ENCODE data around the gene PDGFD. TPM values are rescaled to one million over a fixed set of nuclear protein-coding genes. Genes with fewer than 3 reads are reported as not detected.

PDGFD gene
- total RNA-seq, 2 donors from 2014 or later = 2.4 to 6.4 TPM

DNA sequence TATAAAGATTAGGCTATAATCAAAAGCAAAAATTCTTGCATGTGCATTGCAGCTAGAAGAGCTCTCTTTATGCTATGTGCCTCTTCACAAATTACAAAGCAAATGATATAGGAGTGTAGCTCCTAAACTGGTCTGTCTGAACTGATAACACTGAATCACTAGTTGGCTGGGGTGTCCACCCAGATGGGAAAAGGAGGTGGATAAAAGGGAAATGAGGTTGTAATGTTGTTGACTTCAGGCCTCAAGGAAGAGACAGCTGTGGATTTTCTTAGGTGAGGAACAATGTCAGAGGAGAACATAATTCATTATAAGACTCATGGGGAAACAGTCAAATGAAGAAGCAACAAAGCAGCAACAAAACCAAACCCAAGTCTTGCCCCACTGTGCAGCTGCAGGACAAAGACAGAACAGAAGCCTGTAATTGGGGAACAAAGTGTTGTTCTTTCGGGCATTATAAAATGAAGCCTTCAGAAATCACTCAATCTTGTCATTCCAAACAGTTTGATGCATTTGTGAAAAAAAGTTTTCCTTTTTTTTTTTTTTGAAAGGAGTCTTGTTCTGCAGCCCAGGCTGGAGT is 257.6 kb downstream of the PDGFD start:
- DNase-seq (no peak), ATAC-seq (no peak)
- intact Hi-C loops (cut with DNase I, micrococcal nuclease) = no loop called here

DNA sequence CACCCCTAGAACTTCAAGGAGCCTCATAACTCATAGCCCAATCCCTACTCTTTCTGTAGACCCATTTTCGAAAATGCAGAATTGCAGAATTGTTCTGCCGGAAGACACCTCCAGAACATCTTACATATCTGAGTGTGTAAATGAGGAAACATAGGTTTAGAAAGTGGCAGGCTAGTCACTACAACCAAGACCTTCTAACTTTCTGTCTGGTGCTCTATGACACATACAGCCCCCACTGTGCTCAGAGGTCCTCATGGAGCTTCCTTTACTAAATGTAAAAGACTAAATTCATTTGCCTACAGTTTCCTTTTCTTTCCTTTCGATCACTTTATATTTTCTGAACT is 259.7 kb downstream of the PDGFD start:
- intact Hi-C loops (cut with DNase I, micrococcal nuclease) = no loop called here
- ATAC-seq (no peak), DNase-seq (no peak)

DNA sequence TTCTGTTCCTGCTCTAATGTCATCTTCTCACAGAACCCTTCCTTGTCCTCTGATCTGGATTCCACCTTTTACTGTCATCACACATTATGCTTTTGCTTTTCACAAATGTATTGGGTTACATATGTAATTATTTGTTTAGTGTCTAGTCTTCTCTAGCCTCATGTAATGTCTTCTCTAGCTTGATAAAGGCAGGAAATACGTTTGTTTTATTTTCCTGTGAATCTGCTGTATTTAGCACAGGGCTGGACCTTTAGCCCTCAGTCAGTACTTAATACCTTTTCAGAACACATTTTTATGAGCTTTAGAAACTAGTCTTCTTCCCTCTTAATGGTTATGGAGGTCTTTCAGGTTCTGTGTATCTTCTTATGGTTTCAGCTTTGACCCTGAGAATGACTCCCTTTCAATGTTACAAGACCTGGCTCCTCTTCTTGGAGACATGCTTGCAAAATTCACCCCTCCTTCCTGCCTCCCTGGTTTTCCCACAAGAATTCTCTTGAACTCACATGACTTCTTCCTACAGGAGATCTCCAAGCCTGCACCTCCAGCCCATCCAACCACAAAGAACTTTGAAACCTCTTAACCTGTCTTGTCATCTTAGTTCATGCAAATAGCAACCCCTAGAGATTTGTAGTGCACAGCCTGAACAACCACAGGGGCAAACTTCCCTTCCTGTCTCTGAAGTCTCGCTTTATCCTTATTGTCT is 260.2 kb downstream of the PDGFD start:
- DNase-seq (no peak), ATAC-seq (no peak)
- intact Hi-C loops (cut with DNase I, micrococcal nuclease) = no loop called here

DNA sequence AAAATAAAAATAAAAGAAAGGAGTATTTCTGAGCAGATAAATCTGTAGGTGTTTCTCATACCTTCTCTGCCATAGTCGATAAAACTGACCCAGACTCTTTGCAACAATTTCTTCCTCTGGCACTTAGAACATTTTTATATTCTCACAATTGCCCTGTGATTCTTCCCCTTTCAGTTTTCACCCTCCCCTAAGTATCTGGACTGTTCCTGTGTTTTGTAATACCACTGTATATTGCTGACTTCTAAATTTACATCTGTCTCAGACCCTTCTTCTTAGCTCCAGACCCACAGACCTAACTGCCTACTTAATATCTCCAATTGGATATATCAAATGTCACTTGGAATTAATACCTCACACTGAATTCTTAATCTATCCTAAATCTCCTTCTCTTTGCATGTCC is 261.0 kb downstream of the PDGFD start:
- ATAC-seq (no peak), DNase-seq (no peak)
- intact Hi-C loops (cut with DNase I, micrococcal nuclease) = no loop called here

DNA sequence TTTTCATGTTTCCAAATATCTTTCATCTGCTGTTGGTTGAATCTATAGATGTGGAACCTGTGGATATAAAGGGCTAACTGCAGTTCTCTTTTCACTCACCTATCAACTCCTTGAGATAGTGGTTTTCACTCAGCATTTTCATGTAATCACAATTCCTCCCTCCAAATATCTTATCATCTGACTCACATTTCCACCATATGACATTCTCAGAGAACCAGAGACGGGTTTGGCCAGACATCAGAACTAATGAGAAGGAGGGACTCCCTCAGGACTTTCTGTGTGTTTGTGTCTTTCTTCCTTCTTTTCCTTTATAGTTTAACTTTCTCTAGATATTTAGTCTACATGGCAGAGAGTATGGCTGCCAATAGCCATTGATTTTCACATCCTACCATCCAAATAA is 262.3 kb downstream of the PDGFD start:
- no peak for DNase-seq
- ATAC-seq = no peak
- intact Hi-C loops (cut with DNase I, micrococcal nuclease) = no loop called here

DNA sequence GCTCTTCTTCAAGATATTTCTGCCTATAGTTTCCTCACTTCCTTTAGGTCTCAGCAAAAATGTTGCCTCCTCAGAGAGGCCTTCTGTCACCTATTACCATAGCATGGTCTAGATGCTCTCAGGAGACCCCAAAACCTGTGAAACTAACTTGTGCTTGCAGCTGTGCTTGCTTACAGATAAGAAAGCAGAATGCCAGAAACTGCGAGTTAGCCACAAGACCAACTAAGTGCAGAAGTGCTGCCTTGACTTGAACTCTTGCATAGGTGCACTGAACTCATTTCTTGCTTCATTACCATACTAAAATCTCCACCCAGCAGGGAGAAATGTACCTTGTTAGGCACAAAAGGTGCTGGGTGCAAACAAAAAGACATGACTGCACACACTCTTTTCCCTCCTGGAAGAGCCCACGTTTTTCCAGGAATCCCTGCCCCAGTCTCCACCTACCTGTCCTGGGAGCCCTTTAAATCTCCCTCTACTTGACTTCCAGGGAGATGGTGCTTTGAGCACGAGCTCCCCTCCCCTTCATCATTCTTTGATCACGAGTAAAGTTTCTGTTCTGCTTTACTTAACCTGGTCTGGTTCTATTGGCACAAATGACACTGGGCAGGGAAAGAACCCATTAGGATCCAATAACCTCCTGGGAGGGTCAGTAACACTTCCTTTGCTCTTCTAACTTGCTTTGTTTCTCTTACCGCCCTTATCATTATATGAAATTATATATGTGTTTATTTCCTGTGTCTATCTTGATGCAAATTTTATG is 265.2 kb downstream of the PDGFD start:
- intact Hi-C loops (cut with DNase I, micrococcal nuclease) = no loop called here
- ATAC-seq = no peak
- no peak for DNase-seq

DNA sequence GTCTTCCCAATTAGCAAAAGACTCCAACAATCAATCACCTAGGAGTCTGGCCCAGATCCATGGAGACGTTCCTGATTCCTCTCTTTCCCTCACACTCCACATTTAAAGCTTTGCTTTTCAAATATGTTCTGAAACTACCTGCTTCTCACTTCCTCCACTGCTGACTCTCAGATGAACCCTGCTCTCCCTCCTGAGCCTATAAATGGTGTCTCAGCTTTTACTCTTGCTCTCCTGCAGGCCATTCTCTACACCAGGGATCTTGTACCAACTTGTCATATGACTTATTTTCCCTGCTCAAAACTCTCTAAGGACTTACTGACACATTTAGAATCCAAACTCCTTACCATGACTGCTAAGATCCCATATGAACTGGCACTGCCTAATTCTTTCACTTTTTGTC is 265.9 kb downstream of the PDGFD start:
- no peak for ATAC-seq
- intact Hi-C loops (cut with DNase I, micrococcal nuclease) = no loop called here
- no peak for DNase-seq

DNA sequence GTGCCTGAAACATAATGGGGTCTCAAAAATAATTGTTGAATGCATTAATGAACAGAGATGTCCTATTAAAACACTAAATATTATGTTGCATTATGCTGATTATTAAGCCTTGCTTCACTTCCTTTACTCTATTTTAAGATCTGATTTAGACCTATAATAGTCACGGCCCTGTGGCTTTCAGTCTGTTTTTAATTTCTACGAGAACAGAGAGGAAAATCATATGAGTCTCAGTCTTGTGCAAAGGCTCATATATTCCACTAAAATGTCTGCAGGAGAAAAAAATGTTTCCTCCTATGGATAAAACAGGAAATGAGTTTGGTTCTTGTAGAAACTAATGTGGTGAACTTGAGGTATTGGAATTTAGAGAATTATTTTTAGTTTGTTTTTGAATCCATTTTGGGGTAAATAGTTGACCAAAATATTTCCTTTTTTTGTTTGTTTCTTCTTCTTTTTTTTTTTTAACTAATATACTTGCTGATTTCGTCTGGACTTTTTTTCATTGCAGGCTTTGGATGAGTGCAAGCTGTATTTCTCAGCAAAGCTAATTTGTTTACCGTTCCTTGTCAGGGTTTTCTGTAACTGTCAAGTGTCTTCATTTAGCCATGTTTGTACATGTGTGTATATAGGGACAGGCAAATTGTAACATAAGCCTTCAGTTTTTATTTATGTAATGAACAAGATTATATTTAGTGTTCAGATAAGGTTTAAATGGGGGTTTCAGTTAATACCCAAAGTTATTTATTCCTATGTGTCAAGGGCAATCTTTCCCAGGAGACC is 266.6 kb downstream of the PDGFD start:
- intact Hi-C loops (cut with DNase I, micrococcal nuclease) = no loop called here
- ATAC-seq = no peak

DNA sequence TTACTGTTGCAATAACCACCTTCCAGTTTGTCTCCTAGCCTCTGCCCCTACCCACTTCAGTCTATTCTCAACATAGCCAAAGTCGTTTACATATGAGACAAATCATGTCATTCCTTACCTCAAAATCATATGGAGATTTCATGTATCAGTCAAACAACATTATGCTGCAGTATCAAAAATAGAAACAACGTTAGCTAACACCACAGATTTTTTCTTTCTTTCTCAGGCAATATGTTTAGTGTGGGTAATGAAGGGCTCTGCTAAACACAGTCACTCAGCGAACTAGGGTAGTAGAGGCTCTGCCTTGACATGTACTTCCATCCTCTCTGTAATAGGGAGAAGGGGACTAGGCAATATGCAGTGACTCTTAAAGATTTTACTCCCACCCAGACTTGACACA is 268.8 kb downstream of the PDGFD start:
- DNase-seq (no peak), ATAC-seq (no peak)
- intact Hi-C loops (cut with DNase I, micrococcal nuclease) = no loop called here

More for the DNA sequence above, 266.6 kb downstream of the PDGFD start:
- no peak for DNase-seq

DNA sequence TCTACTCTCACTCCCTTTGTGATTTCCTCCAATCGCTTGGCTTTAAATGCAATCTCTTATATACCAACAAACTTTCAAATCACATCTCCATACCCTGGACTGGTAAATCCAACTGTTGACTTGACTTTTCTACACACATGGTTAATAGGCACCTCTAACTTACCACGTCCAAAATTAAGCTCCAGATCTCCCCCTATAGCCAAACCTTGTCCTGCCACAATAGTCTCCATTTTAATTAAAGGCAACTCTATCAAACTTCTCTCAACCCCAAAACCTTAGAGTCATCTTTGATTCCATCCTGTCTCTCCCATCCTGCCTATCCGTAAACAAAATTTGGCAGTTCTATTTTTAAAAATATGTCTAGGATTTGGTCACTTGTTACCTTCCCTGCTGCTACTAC is 269.3 kb downstream of the PDGFD start:
- intact Hi-C loops (cut with DNase I, micrococcal nuclease) = no loop called here
- no peak for ATAC-seq
- DNase-seq = no peak

DNA sequence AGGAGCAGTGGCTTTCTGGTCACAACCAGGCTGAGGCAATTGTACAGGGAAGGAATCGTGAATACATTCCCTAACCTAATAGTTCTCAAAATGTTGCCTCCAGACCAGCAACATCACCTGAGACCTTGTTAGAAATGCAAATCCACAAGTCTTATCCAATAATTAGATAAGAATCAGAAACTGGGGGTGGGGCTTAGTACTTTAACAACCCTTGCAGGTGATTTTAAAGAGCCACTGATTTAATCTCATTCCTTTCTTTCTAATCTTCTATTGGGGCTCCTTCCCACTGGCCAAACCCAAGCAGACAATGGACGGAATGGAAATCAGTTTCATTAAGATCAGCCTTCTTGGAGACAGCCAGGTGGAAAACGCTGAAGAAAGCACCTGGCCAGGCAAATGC is 269.9 kb downstream of the PDGFD start:
- DNase-seq (no peak), ATAC-seq (no peak)
- intact Hi-C loops (cut with DNase I, micrococcal nuclease) = no loop called here

DNA sequence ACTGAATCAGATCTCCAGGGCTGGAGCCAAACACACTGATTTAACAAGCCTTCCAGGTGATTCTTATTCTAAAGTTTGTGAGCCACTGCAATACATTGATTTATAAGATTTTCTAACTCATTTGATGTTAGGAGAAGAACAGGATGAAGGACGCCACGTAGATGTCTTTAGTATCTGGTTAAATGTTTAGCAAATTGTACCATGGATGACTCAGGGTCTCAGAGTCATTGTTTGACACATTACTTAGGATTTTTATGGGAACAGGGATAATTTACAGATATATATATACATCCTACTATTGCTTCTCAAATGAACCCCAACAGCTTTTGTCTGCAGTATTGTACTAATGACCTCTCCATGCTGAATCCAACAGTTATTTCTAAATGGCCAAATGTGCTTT is 270.6 kb downstream of the PDGFD start:
- DNase-seq (no peak), ATAC-seq (no peak)
- intact Hi-C loops (cut with DNase I, micrococcal nuclease) = no loop called here

DNA sequence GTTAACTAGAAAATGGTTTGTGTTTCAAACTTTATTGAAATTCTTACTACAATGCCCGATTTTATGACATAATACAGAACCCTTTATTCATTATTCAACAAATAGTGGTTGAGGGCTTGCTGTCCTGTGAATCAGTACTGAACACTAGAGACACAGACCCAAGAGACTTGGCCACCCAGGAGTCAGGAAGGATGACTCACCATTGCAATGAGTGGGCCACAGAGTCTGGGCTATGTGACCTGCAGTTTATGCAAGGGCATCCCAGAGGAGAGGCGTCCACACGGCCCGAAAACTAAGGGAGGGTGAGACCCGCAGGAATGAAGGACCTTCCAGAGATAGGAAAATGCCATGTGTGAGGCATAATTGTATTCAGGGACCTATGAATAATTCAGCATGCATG is 271.3 kb downstream of the PDGFD start:
- intact Hi-C loops (cut with DNase I, micrococcal nuclease) = no loop called here
- DNase-seq (no peak), ATAC-seq (no peak)

DNA sequence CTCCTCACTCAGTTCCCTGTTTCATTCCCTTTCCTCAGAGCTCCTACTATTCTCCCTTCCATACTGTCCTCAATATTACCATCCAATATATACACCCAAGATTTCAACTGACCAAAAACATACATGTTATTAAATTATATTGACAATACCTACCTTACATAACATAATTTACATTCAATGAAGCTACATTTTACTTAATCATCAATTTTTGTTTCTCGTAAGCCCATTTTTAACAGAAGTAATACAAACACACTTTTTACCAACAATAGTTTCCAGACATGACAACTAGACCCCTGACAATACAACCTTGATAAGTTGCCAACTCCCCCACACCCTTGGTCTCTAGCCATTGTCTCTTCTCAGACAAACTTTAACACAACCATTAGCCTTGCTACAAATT is 273.3 kb downstream of the PDGFD start:
- DNase-seq (no peak), ATAC-seq (no peak)
- intact Hi-C loops (cut with DNase I, micrococcal nuclease) = no loop called here

DNA sequence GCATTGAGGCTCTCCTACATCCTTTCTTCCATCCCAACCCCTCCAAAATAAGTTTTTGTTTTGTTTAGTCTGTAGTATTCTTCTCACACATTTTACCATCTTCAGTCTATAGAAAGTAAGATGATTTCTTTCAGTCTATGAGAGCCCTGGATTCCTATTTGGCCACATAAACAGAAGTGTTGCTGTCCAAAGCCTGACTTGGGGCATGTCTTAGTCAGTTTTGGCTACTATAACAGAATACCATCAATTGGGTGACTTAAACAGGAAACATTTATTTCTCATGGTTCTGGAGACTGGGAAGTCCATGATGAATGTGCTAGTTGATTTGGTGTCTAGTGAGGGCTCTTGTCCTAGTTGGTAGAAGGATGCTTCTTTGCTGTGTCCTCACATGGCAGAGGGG is 274.3 kb downstream of the PDGFD start:
- intact Hi-C loops (cut with DNase I, micrococcal nuclease) = no loop called here
- ATAC-seq (no peak), DNase-seq (no peak)

DNA sequence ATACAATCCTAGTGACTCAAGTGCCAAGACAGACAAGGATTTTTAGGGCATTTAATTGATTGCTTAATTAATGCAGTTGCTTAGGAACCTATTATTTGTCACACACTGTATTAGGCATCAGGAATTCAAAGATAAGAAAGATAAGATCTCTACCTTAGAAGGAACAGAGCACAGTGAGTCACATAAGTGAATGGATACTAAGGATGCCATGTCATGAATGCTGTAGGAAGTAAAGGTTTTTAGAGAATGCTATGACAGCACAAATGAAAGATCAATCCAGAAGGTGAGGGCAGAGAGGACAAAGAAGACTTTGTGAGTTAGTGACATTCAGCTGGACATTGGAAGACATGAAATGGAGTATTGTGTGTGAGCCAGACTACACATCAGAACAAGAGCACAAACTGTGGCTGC is 275.4 kb downstream of the PDGFD start:
- intact Hi-C loops (cut with DNase I, micrococcal nuclease) = no loop called here
- ATAC-seq (no peak), DNase-seq (no peak)

DNA sequence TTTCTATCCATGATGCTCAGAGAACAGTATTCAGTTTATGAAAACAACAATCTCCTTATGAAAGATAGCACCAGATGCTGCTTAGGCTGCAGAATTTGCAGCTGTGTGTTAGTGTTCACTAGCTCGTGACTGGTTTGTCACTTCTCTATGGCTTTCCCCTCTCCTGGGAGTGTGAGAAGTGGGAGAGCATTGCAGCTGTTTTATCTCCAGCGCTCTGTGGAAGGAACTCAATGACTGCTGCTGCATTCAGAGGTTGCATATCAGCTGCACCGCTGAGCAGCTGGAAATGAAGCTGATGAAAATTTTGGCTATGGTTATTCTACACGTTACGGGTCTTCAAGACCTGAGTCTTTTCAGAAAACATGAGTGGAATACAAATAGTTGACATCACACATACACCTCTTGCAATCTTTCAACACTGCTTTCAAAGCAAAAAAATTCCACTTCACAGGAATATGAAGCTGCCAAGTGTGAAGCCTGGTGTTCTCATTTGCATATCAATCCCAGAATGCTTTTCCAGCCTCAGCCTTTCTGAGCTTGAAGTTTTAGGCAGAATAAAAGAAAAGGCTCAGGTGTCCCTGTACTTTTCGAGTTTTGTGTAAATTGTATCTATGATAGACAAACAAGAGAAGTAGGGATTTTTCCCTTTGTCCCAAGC is 276.8 kb downstream of the PDGFD start:
- no peak for DNase-seq
- intact Hi-C loops (cut with DNase I, micrococcal nuclease) = no loop called here
- no peak for ATAC-seq

DNA sequence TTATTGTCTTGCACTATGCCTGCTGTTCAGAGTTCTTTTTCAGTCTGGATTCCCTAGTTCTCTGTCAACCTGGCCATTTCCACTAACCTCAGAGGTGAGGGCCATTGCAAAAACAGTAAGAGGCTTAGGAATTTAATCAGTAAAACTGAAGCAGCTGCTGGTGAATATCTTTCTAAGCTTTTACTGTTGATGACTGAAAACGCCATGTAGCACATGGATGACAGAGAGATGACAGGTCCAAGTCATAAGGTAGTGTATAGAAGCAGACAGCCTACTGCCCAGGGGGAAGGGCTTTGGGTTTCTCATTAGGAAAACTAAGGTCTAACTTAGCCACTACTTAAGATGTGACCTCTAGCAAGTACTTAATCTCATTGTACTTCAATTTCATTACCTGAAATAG is 280.1 kb downstream of the PDGFD start:
- intact Hi-C loops (cut with DNase I, micrococcal nuclease) = no loop called here
- ATAC-seq (no peak), DNase-seq (no peak)

DNA sequence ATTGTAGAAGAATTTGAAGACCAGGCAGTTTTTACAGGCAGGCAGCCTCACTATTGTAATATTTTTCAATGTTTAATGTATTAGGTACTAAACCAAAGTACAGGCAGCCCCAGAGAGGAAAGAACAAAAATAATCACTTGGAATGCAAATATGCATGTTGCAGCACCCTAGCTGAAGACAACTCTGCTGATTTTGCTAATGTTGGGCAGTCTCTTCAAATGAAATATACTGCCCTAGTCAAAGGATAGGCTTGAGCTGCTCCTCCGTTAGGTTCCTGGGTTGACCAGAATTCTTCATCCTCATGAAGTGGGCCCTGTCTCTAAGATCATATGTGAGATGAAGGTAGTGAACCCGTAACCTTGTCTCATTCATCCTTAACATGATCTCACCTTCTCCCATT is 280.7 kb downstream of the PDGFD start:
- DNase-seq = no peak
- intact Hi-C loops (cut with DNase I, micrococcal nuclease) = no loop called here

More for the DNA sequence above, 280.7 kb downstream of the PDGFD start:
- ATAC-seq = no peak

Data from left colon (tissue), 2 donors.